ENCODE data around the gene CDKAL1. TPM values are rescaled to one million over a fixed set of nuclear protein-coding genes. Genes with fewer than 3 reads are reported as not detected.

The CDKAL1 gene
- total RNA-seq, 1 donor from 2014 or later = 11.9 TPM

GRCh38 chr6:21163110-21163837 lies 629.0 kb downstream of the CDKAL1 start:
- DNase-seq (ENCODE audit: low spot score in 2 of 2) = no peak
- Histone ChIP-seq H3K9me3 (no peaks in the 10 kb centered on the region), H3K4me3 (no peak overlapping the region), H3K36me3 (no peaks in the 10 kb centered on the region), H3K4me1 (no peaks in the 10 kb centered on the region), H3K27ac (no peak overlapping the region), H3K27me3 (no peaks in the 10 kb centered on the region)
- TF ChIP-seq CTCF (IDR thresholded peaks at IDR 0.05) = no peak
- intact Hi-C loops (cut with DNase I) = no loop called here

DNA sequence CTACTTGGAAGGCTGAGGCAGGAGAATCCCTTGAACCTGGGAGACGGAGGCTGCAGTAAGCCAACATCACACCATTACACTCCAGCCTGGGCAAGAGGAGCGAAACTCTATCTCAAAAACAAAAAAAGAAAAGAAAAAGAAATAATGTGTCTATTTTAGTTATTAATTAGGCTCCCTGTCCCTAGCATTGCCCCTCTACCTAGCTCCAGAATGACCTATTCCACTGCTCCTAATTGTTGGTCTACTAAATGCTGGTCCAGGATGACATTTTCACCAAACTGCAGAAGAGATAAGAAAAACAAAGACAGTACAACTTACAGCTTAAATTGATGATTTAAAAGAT lies 629.6 kb downstream of the CDKAL1 start:
- Histone ChIP-seq H3K27ac (no peak overlapping the region), H3K4me1 (no peaks in the 10 kb centered on the region), H3K27me3 (no peaks in the 10 kb centered on the region), H3K9me3 (no peaks in the 10 kb centered on the region), H3K4me3 (no peak overlapping the region), H3K36me3 (no peaks in the 10 kb centered on the region)
- intact Hi-C loops (cut with DNase I) = no loop called here
- no peak for DNase-seq (ENCODE audit: low spot score in 2 of 2)
- TF ChIP-seq CTCF (IDR thresholded peaks at IDR 0.05) = no peak

DNA sequence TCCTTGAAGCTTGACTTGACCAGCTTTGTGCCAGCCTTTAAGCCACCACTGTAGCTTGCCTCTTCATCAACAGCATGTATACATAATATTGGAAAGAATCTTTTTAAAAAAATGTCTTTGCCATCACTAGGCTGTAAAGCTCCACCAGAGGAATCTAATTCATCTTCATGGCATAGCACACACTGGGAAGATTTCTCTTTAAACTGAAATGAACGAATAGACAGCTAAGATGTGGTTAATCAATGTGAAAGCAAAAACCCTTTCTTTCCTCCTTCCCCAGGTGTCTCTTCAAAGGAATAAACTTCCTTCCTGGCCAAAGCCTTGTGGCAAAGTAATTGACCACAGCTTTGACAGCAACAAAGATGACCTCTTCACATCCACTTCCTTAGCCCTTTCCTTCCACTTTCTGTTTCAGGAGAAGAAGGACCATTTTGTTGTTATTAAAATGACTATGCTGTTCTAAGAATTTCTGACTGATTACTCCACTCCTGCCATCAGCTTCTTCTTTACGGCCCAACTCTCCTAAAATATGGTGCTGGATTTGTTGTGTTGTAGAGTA lies 630.6 kb downstream of the CDKAL1 start:
- Histone ChIP-seq H3K36me3 (no peaks in the 10 kb centered on the region), H3K4me1 (no peaks in the 10 kb centered on the region), H3K9me3 (no peaks in the 10 kb centered on the region), H3K27me3 (no peaks in the 10 kb centered on the region), H3K4me3 (no peak overlapping the region), H3K27ac (no peak overlapping the region)
- DNase-seq (ENCODE audit: low spot score in 2 of 2) = no peak
- TF ChIP-seq CTCF (IDR thresholded peaks at IDR 0.05) = no peak
- intact Hi-C loops (cut with DNase I) = no loop called here

DNA sequence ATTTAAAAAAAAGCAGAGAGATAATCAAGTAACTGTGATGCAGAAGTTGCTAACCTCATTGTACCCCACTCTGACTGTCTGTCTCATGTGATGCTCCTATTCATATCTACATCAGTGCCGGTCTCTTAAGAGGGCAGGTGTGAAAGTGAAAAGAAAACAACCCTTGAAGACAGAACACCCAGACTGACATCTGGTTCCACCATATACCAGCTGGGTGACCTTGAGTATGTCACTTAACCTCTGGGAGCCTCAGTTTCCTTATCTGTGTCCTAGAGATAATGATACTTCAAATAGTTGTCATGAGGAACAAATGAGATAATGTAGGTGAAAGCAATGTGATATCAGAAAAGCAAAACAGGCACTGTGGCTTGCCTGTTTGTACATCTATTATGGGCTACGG lies 632.5 kb downstream of the CDKAL1 start:
- Histone ChIP-seq H3K36me3 (no peaks in the 10 kb centered on the region), H3K27ac (no peak overlapping the region), H3K4me1 (no peaks in the 10 kb centered on the region), H3K4me3 (no peak overlapping the region), H3K9me3 (no peaks in the 10 kb centered on the region), H3K27me3 (no peaks in the 10 kb centered on the region)
- no peak for DNase-seq (ENCODE audit: low spot score in 2 of 2)
- intact Hi-C loops (cut with DNase I) = no loop called here
- TF ChIP-seq CTCF (IDR thresholded peaks at IDR 0.05) = no peak

GRCh38 chr6:21167790-21168189 lies 633.5 kb downstream of the CDKAL1 start:
- no peak for TF ChIP-seq CTCF (IDR thresholded peaks at IDR 0.05)
- intact Hi-C loops (cut with DNase I) = no loop called here
- H3K4me1 ChIP-seq = no peaks in the 10 kb centered on the region

More at GRCh38 chr6:21167790-21168189, 633.5 kb downstream of the CDKAL1 start:
- no peak for DNase-seq (ENCODE audit: low spot score in 2 of 2)
- H3K27ac ChIP-seq = no peak overlapping the region
- no peaks in the 10 kb centered on the region for H3K36me3 ChIP-seq
- H3K27me3 ChIP-seq = no peaks in the 10 kb centered on the region
- no peak overlapping the region for H3K4me3 ChIP-seq
- no peaks in the 10 kb centered on the region for H3K9me3 ChIP-seq

All from ascending aorta (tissue), 2 donors.